Epithelial cell of prostate (primary cell): ENCODE measurements around the gene TRIM37.
"Not testable (repeated sequence)": the region's sequence is repeated elsewhere in the genome, so short reads cannot be mapped to it uniquely, and the experiment has no call there.

ENCODE experiments used
- DNase-seq: peaks from one replicate; pipeline ENCODE4 v3.0.0-alpha.2; 2011; ENCODE audit warnings: low read depth, low spot score
- H3K27ac ChIP-seq: fragments of 450-650 bp; 2 replicates; pipeline ENCODE4 v1.5.1; 2017; ENCODE audit warnings: mild to moderate bottlenecking

Gene TRIM37

DNA sequence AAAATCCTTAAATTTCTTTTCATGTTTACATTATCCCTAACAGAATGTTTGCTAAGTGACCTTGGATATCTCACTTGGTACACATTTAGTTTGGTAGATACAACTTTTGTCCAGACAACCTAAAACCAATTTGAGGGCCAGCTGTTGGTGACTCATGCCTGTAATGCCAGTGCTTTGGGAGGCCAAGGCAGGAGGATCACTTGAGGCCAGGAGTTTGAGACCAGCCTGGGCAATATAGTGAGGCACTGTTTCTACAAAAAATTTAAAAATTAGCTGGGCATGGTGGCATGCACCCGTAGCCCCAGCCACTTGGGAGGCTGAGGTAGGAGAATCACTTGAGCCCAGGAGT, 149.0 kb downstream of the TRIM37 start:
- peak overlapping the region; percentile 31 for H3K27ac ChIP-seq
- DNase-seq = not testable (repeated sequence)

- no peak for DNase-seq
- peak overlapping the region; percentile 31 for H3K27ac ChIP-seq
These were observed 149.5 kb downstream of the TRIM37 start for GRCh38 chr17:58956997-58957724.

GRCh38 chr17:58954358-58954757, 152.3 kb downstream of the TRIM37 start:
- not testable (repeated sequence) for DNase-seq, H3K27ac ChIP-seq

GRCh38 chr17:58947824-58948223, 158.9 kb downstream of the TRIM37 start:
- no peak for DNase-seq
- no peak overlapping the region for H3K27ac ChIP-seq

DNA sequence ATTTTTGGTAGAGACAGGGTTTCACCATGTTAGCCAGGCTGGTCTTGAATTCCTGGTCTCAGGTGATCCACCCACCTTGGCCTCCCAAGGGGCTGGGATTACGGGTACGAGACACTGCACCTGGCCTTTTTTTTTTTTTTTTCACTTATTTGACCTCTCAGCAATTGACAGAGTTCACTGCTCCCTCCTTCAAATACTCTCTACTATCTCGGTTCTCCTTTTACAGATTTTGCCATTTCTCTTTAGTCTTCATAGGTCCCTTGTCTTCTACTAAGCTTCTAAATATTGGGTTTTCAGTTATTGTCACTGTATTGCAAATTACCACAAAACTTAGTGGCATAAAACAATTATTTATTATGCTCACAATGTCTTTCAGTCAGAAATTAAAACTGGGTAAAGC, 159.3 kb downstream of the TRIM37 start:
- H3K27ac ChIP-seq = no peak overlapping the region
- no peak for DNase-seq

DNA sequence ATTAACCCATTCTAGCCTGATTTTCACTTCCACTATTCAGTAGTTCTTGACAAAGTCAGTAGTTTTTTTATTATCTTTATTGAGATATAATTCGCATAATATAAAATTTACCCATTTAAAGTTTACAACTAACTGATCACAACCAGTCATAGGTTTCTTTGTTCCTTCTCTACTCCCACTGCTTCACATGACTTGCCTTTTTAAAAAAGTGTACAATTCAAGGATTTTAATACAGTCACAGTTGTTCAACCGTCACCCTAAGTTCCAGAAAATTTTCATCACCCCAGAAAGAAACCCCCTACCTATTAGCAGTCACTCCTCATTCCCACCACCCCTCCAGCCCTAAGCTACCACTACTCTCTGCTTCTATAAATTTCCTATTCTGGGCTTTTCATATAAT, 162.5 kb downstream of the TRIM37 start:
- H3K27ac ChIP-seq = no peak overlapping the region
- no peak for DNase-seq

GRCh38 chr17:58936295-58936694, 170.4 kb downstream of the TRIM37 start:
- DNase-seq = no peak

GRCh38 chr17:58932956-58933355, 173.7 kb downstream of the TRIM37 start:
- peak; percentile 8 for DNase-seq
- H3K27ac ChIP-seq = no peak overlapping the region

More at GRCh38 chr17:58936295-58936694, 170.4 kb downstream of the TRIM37 start:
- H3K27ac ChIP-seq = no peak overlapping the region
